CD4-positive, alpha-beta T cell treated with Interleukin-17A for 1 hour (primary cell): ENCODE measurements around the gene CTSZ.
"Not testable (repeated sequence)": the region's sequence is repeated elsewhere in the genome, so short reads cannot be mapped to it uniquely, and the experiment has no call there.

ENCODE experiments used
- DNase-seq: peaks from one replicate; pipeline ENCODE4 v3.0.0-alpha.2; 2020

CTSZ gene

GRCh38 chr20:59006864-59007664 lies at the start of gene CTSZ:
Gene CTSZ (minus strand): TSS chr20:59007254. CDS start chr20:59007128, 126 bp downstream.
- peak; percentile 38 for DNase-seq

- DNase-seq = peak; percentile 58
Observed at GRCh38 chr20:59055302-59055701, 48.2 kb upstream of the CTSZ start.

- no peak for DNase-seq
Observed at GRCh38 chr20:59051666-59052185, 44.7 kb upstream of the CTSZ start.

DNA sequence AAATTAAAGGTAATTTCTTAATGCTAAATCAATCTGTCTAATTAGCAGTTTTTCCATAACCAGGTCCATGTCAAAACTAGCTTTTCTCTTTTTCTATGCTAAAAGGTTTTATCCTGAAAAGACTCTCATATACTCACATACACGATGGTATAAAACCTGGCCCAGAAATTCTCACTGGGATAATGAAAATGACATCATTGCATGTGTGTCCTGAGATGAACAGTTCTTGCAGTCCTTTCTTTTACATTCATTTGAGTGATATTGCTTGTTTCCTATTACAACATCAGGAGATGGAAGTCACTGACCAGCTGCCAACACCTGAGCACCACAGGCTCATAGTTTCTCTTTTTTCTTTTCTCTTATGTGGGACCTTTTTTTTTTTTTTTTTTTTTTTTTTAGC lies 43.4 kb upstream of the CTSZ start:
- DNase-seq = no peak

GRCh38 chr20:59048681-59049030 lies 41.6 kb upstream of the CTSZ start:
- DNase-seq = no peak

DNA sequence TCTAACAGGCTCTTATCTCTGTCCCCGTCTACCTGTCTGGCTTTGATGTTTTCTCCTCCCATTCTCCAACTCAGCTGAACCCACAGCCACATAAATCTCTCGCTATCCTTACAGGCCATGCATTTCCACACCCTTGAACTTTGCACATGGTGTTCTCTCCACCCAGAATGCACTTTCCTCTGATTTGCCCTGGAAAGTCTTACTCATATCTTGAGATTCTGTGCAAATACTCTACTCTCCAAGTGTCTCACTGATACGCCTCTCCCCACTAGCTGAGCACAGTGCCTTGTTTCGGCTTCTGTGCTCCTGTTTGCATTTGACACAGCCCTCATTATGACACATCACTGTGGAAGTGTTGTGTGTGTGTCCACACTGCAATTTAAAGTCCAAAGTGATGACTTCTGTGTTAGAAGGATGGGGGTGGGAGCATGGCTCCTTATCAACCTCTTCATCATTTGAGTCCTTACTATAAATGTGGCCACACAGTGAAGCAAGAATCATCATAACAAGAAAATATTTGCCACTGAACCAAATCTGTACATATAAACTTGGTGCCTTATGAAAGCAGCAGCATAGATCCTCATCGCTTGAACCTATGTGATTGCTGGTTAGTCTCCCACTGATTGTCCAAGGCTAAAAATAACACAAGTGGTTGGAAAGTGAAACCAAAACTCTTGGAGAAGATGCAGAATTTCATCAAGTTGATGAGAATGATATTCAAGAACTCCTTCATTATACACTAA lies 41.1 kb upstream of the CTSZ start:
- DNase-seq = no peak

DNA sequence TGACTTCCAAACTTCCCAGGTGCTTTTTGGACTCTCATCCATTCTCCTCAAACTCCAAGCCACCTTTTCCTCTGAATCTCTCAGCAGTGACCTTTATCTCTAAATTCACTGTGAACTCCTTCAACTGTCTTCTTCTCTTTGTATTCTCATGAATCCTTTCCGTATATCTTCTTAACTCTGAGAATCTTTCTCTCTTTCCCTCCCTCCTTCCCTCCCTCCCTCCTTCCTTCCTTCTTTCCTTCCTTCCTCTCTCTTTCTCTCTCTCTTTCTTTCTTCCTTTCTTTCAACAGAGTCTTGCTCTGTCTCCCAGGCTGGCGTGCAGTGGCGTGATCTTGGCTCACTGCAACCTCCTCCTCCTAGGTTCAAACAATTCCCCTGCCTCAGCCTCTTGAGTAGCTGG lies 39.8 kb upstream of the CTSZ start:
- DNase-seq = no peak

GRCh38 chr20:59044796-59045195 lies 37.7 kb upstream of the CTSZ start:
- no peak for DNase-seq

- no peak for DNase-seq
Observed at GRCh38 chr20:59044295-59044694, 37.2 kb upstream of the CTSZ start.

GRCh38 chr20:59043698-59044097 lies 36.6 kb upstream of the CTSZ start:
- no peak for DNase-seq

DNA sequence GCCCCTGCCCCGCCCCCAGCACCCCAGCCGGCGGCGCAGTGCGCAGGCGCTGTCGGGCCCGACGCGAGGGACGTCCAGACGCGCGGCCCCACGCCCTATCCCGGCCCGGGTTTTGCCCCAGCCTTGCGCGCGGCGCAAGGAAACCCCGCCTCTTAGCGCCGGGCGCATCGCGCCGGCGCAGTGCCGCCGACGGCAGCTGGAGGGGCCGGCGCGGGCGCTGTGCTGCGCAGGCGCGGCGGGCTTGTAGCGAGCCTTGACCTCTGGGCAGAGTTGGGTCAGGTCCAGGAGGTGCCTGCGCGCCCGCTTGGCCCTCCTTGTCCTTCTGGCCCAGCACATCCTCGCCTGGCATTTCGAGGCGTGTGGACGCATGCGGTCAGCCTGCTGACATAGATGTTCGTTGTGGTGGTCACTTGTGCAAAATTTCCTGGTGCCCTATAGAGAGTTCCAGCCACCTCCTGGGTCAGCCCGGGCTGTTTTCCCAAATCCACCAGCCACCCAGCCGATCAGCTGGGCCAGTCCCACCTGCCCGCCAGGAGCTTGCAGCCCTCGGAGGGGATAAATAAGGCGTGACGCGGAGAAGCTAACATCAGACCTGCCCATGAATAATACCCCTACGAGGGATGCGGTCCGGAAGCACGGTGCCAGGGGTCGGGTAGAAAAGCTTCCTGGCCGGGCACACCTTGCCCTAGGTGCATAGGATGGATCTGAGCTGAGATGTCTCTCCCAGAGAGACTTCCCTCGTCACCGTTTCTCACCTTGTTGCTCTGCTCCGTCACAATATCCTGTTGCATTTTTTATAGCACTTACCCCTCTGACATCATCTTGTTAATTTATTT lies 36.0 kb upstream of the CTSZ start:
- DNase-seq = peak; percentile 95

GRCh38 chr20:59042151-59042795 lies 35.2 kb upstream of the CTSZ start, which contains the start of gene PRELID3B:
Gene PRELID3B (minus strand): TSS chr20:59042786. CDS start chr20:59042730, 56 bp downstream.
- DNase-seq = peak; percentile 49

- not testable (repeated sequence) for DNase-seq
Observed at GRCh38 chr20:59041487-59041886, 34.4 kb upstream of the CTSZ start.

DNA sequence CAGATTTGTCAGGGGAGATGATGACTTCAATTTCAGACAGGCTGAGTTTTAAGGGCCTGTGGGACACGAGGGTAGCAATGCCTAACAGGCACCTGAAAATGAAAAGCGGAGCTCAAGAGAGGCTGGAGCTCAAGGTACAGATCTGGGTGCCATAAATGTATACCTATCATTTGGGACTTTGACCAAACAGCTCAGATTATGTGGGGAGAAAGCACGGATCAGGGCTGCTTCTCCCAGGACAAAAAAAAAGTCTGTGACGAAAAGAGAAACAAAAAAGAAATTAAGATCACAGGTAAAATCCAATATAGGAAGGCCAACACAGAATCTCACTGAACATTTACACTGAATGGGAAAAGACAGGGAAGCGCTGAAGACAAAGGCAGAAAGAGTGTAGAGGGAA lies 33.6 kb upstream of the CTSZ start:
- no peak for DNase-seq

- DNase-seq = no peak
Observed at GRCh38 chr20:59039233-59039632, 32.2 kb upstream of the CTSZ start.

DNA sequence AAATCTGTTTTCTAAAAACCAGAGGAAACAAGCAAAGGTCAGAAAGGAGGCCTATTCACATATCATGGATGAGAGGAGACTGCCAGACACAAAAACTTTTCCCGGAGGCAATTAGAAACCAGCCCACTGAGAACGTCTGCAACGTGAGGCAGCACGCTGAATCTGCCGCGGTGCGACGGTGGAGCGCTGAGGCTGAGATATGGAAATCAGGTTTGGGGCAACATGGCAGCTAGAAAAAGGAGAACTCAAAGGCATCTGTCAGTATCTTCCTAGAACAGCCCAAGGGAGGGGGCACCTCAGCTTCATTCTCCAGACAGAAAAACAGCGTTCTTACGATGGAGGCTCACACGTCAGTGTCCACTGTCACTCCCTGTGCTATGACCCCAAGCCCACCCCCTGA lies 30.3 kb upstream of the CTSZ start:
- DNase-seq = no peak

- DNase-seq = no peak
Observed at GRCh38 chr20:59035381-59035780, 28.3 kb upstream of the CTSZ start.

GRCh38 chr20:59033616-59034165 lies 26.6 kb upstream of the CTSZ start:
- no peak for DNase-seq

DNA sequence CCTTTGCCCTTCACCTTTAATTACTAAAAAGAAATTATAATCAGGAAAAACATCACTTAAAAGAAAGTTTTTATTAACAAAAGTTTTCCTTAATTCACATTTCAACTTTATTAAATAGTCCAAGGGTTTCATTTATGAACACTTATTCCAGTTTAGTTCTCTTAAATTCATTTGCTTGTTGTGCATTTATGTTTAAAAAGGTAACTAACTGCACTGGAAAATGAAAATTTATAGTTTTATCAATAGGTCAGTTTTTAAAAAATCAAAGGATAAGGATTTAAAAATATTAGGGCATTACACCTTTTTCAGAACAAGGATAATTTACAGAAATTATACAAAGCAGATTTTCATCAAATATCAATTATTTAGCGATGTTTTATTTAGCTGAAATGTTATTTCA lies 26.0 kb upstream of the CTSZ start:
- DNase-seq = no peak

- DNase-seq = no peak
Observed at GRCh38 chr20:59032713-59033059, 25.6 kb upstream of the CTSZ start.

DNA sequence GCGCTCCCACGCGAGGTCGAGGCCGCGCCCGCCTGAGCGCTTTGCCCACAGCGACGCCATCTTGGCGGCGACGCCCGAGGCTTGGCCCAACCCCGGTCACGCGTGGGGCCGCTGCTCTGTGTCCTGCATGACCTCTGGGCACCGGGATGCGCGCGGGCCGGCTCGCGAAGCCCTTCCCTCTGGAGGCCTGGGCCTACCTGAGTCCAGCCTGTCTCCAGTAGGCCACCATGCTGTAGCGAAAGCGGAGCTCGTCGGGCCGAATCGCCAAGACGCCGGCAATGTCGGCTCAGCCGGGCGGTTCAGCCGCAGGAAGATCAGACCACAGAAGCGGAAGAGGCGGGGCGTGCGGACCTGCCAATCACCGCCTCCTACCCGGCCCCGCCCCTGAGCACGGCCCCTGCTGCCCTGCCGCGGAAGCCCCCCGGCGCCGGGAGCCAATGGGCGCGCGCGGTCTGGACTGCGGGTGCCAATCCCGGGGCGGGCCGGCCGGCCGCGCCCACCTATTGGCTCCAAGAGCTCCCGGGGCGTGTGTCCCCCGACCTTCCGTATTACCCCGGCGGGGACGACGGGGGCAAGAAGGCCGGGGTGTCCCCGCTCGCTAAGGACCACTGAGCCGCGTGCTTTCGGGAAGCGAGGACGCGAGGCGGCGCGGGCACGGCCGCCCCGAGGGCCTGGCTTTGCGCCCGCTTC lies 25.1 kb upstream of the CTSZ start, which contains the start of gene ATP5F1E:
ATP5F1E (minus strand) TSS at position 313 of the 690 bp plus-strand sequence; CDS start at position 229, 84 bp downstream.
- peak; percentile 97 for DNase-seq
